T-helper 1 cell treated with Interleukin-12 subunit alpha and Interleukin-12 subunit beta and Interleukin-4 antibody, amounts not matched to agents 30 μg/mL and 1 μg/mL, for 36 hours (primary cell): ENCODE data around the gene CTNNBL1.

Experiments used
- H3K27ac Mint-ChIP-seq: one replicate; pipeline ENCODE4 v1.8.0; 2021; ENCODE audit warnings: mild to moderate bottlenecking, mixed read lengths
- H3K27me3 Mint-ChIP-seq: one replicate; pipeline ENCODE4 v1.8.0; 2021; ENCODE audit warnings: low read depth, mixed read lengths
- H3K36me3 Mint-ChIP-seq: one replicate; pipeline ENCODE4 v1.8.0; 2021; ENCODE audit warnings: low read depth, mixed read lengths
- H3K4me1 Mint-ChIP-seq: one replicate; pipeline ENCODE4 v1.8.0; 2021; ENCODE audit warnings: low read depth, mixed read lengths
- H3K4me3 Mint-ChIP-seq: one replicate; pipeline ENCODE4 v1.8.0; 2021; ENCODE audit warnings: mild to moderate bottlenecking, moderate library complexity, mixed read lengths
- H3K9me3 Mint-ChIP-seq: one replicate; pipeline ENCODE4 v1.8.0; 2021; ENCODE audit warnings: mixed read lengths

Gene CTNNBL1

GRCh38 chr20:37808233-37809070 is 114.6 kb downstream of the CTNNBL1 start:
- H3K36me3 Mint-ChIP-seq: peaks cover 20% of the 10 kb centered on the region
- H3K4me3 Mint-ChIP-seq: no peak overlapping the region
- peaks cover 9% of the 10 kb centered on the region for H3K4me1 Mint-ChIP-seq
- H3K27ac Mint-ChIP-seq: no peak overlapping the region
- H3K9me3 Mint-ChIP-seq: no peaks in the 10 kb centered on the region
- H3K27me3 Mint-ChIP-seq: no peaks in the 10 kb centered on the region

GRCh38 chr20:37810027-37810426 is 116.2 kb downstream of the CTNNBL1 start:
- Mint-ChIP-seq H3K4me1 (no peaks in the 10 kb centered on the region), H3K4me3 (no peak overlapping the region), H3K36me3 (peaks cover 14% of the 10 kb centered on the region), H3K27me3 (no peaks in the 10 kb centered on the region), H3K27ac (no peak overlapping the region), H3K9me3 (no peaks in the 10 kb centered on the region)

GRCh38 chr20:37816003-37816402 is 122.2 kb downstream of the CTNNBL1 start:
- Mint-ChIP-seq H3K4me1 (no peaks in the 10 kb centered on the region), H3K36me3 (no peaks in the 10 kb centered on the region), H3K27me3 (no peaks in the 10 kb centered on the region), H3K4me3 (no peak overlapping the region), H3K9me3 (no peaks in the 10 kb centered on the region), H3K27ac (no peak overlapping the region)

GRCh38 chr20:37816726-37817125 is 122.9 kb downstream of the CTNNBL1 start:
- H3K27me3 Mint-ChIP-seq: no peaks in the 10 kb centered on the region
- H3K9me3 Mint-ChIP-seq: no peaks in the 10 kb centered on the region
- no peak overlapping the region for H3K27ac Mint-ChIP-seq
- no peaks in the 10 kb centered on the region for H3K4me1 Mint-ChIP-seq
- no peak overlapping the region for H3K4me3 Mint-ChIP-seq
- H3K36me3 Mint-ChIP-seq: no peaks in the 10 kb centered on the region

GRCh38 chr20:37821696-37822095 is 127.9 kb downstream of the CTNNBL1 start:
- Mint-ChIP-seq H3K4me3 (no peak overlapping the region), H3K4me1 (peaks cover 9% of the 10 kb centered on the region), H3K27me3 (no peaks in the 10 kb centered on the region), H3K27ac (no peak overlapping the region), H3K36me3 (no peaks in the 10 kb centered on the region), H3K9me3 (no peaks in the 10 kb centered on the region)

- Mint-ChIP-seq H3K27ac (no peak overlapping the region), H3K4me1 (peaks cover 9% of the 10 kb centered on the region), H3K36me3 (no peaks in the 10 kb centered on the region)
These were observed 128.3 kb downstream of the CTNNBL1 start for GRCh38 chr20:37822141-37822601.

GRCh38 chr20:37823296-37823980 is 129.6 kb downstream of the CTNNBL1 start:
- Mint-ChIP-seq H3K27me3 (no peaks in the 10 kb centered on the region), H3K27ac (no peak overlapping the region), H3K4me1 (peaks cover 9% of the 10 kb centered on the region)

More at GRCh38 chr20:37822141-37822601, 128.3 kb downstream of the CTNNBL1 start:
- Mint-ChIP-seq H3K9me3 (no peaks in the 10 kb centered on the region), H3K4me3 (no peak overlapping the region), H3K27me3 (no peaks in the 10 kb centered on the region)

GRCh38 chr20:37827605-37828004 is 133.8 kb downstream of the CTNNBL1 start:
- H3K4me1 Mint-ChIP-seq: peaks cover 9% of the 10 kb centered on the region
- no peak overlapping the region for H3K27ac Mint-ChIP-seq
- H3K36me3 Mint-ChIP-seq: no peaks in the 10 kb centered on the region
- no peak overlapping the region for H3K4me3 Mint-ChIP-seq
- no peaks in the 10 kb centered on the region for H3K9me3 Mint-ChIP-seq
- no peaks in the 10 kb centered on the region for H3K27me3 Mint-ChIP-seq

More at GRCh38 chr20:37823296-37823980, 129.6 kb downstream of the CTNNBL1 start:
- Mint-ChIP-seq H3K36me3 (no peaks in the 10 kb centered on the region), H3K4me3 (no peak overlapping the region), H3K9me3 (no peaks in the 10 kb centered on the region)

GRCh38 chr20:37828684-37829083 is 134.9 kb downstream of the CTNNBL1 start:
- H3K36me3 Mint-ChIP-seq: no peaks in the 10 kb centered on the region
- H3K4me3 Mint-ChIP-seq: no peak overlapping the region
- H3K27ac Mint-ChIP-seq: no peak overlapping the region
- no peaks in the 10 kb centered on the region for H3K27me3 Mint-ChIP-seq
- peaks cover 1% of the 10 kb centered on the region for H3K4me1 Mint-ChIP-seq
- no peaks in the 10 kb centered on the region for H3K9me3 Mint-ChIP-seq

- H3K4me3 Mint-ChIP-seq: no peak overlapping the region
- no peak overlapping the region for H3K27ac Mint-ChIP-seq
- H3K36me3 Mint-ChIP-seq: no peaks in the 10 kb centered on the region
- no peaks in the 10 kb centered on the region for H3K27me3 Mint-ChIP-seq
- H3K9me3 Mint-ChIP-seq: no peaks in the 10 kb centered on the region
- H3K4me1 Mint-ChIP-seq: no peaks in the 10 kb centered on the region
These were observed 135.3 kb downstream of the CTNNBL1 start for GRCh38 chr20:37829128-37829527.

- H3K36me3 Mint-ChIP-seq: no peaks in the 10 kb centered on the region
- H3K27me3 Mint-ChIP-seq: no peaks in the 10 kb centered on the region
- no peaks in the 10 kb centered on the region for H3K9me3 Mint-ChIP-seq
- peaks cover 2% of the 10 kb centered on the region for H3K4me1 Mint-ChIP-seq
- no peak overlapping the region for H3K27ac Mint-ChIP-seq
- no peak overlapping the region for H3K4me3 Mint-ChIP-seq
These were observed 139.5 kb downstream of the CTNNBL1 start for GRCh38 chr20:37833221-37833896.

- Mint-ChIP-seq H3K27me3 (no peaks in the 10 kb centered on the region), H3K9me3 (no peaks in the 10 kb centered on the region), H3K27ac (no peak overlapping the region), H3K4me1 (peaks cover 2% of the 10 kb centered on the region), H3K36me3 (no peaks in the 10 kb centered on the region), H3K4me3 (no peak overlapping the region)
These were observed 143.1 kb downstream of the CTNNBL1 start for GRCh38 chr20:37836926-37837325.

GRCh38 chr20:37837924-37838323 is 144.1 kb downstream of the CTNNBL1 start:
- Mint-ChIP-seq H3K27ac (no peak overlapping the region), H3K27me3 (no peaks in the 10 kb centered on the region), H3K4me1 (peaks cover 2% of the 10 kb centered on the region), H3K4me3 (no peak overlapping the region), H3K9me3 (no peaks in the 10 kb centered on the region), H3K36me3 (peaks cover 5% of the 10 kb centered on the region)

GRCh38 chr20:37838769-37839431 is 145.1 kb downstream of the CTNNBL1 start:
- Mint-ChIP-seq H3K9me3 (no peaks in the 10 kb centered on the region), H3K27ac (no peak overlapping the region), H3K4me1 (peaks cover 2% of the 10 kb centered on the region), H3K4me3 (no peak overlapping the region), H3K27me3 (no peaks in the 10 kb centered on the region), H3K36me3 (peaks cover 5% of the 10 kb centered on the region)
